ACC112 (cell line): ENCODE measurements around the gene BBOF1.
A peak's percentile ranks its signal among the peaks of the same experiment; 100 is the strongest.
"Not testable (repeated sequence)": the region's sequence is repeated elsewhere in the genome, so short reads cannot be mapped to it uniquely, and the experiment has no call there.

Source experiments
- H2AFZ ChIP-seq: fragments of 200-600 bp; sonication (generic); one replicate; pipeline ENCODE4 v1.6.0; 2017; ENCODE audit warnings: antibody characterized with exemption, low read length; ENCODE audit not compliant: unreplicated experiment
- H3K27ac ChIP-seq: fragments of 200-600 bp; sonication (generic); 2 replicates; pipeline ENCODE4 v1.5.1; 2014; ENCODE audit warnings: low read depth, mild to moderate bottlenecking, antibody characterized with exemption, low read length, moderate library complexity
- H3K27me3 ChIP-seq: fragments of 200-600 bp; sonication (generic); 2 replicates; pipeline ENCODE4 v1.6.1; 2014; ENCODE audit warnings: mild to moderate bottlenecking, antibody characterized with exemption, low read length, moderate library complexity, mixed read lengths; ENCODE audit not compliant: insufficient read depth
- H3K36me3 ChIP-seq: fragments of 200-600 bp; sonication (generic); 2 replicates; pipeline ENCODE4 v1.6.1; 2016; ENCODE audit warnings: mild to moderate bottlenecking, antibody characterized with exemption, low read length, moderate library complexity, mixed read lengths; ENCODE audit not compliant: insufficient read depth
- H3K4me1 ChIP-seq: fragments of 200-600 bp; sonication (generic); one replicate; pipeline ENCODE4 v1.6.1; 2016; ENCODE audit warnings: low read length, mixed read lengths; ENCODE audit not compliant: insufficient read depth, unreplicated experiment, control insufficient read depth
- H3K4me3 ChIP-seq: fragments of 200-600 bp; sonication (generic); 2 replicates; pipeline ENCODE4 v1.5.1; 2014; ENCODE audit warnings: mild to moderate bottlenecking, low read depth, low read length
- H3K79me2 ChIP-seq: fragments of 200-600 bp; sonication (generic); one replicate; pipeline ENCODE4 v1.6.0; 2016; ENCODE audit warnings: low read length; ENCODE audit not compliant: control insufficient read depth, unreplicated experiment, insufficient read depth

Gene BBOF1

DNA sequence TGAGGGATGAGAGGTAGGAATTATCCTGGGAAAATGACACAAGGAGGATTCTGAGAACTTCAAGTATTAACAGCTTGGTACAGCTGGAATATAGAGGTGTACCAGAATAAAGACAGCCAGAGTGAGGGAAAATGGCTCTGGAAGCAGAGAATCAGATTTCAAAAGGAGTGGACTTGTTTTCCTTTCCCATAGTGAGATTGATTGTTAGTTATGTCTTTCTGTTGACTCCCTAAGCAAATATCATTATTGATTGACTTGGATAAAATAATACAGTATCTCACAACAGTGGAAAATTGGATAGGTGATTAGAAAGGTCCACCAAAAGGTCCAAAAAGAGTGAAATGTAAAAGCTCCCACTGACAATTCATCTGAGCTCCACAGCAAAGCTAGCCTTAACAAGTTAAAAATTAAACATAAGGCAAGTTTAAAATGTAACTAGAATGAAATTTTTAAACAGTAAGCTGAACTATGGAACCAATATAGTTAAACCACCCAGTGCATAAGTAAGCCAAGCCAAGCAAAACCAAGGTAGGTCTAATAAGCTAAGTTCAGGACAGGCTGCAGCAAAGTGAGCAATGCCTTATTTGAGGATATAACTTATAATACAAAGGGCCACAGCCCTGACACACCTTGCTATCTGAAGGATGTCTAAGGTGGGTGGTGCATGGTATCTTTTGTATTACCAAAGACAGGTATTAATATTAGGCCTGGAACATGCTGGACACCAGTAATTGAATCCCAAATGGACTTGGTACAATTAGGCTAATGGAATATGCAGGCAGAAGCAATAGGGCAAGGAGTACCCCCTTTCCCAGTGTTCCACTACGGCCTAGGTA, 21.8 kb upstream of the BBOF1 start:
- Histone ChIP-seq H3K4me3 (no peak overlapping the region), H2AFZ (no peak overlapping the region), H3K36me3 (0 out of 2 replicates have a peak, but pooled peaks cover 3% of the 10 kb centered on the region), H3K79me2 (no peaks in the 10 kb centered on the region), H3K4me1 (no peaks in the 10 kb centered on the region), H3K27me3 (no peaks in the 10 kb centered on the region), H3K27ac (no peak overlapping the region)

DNA sequence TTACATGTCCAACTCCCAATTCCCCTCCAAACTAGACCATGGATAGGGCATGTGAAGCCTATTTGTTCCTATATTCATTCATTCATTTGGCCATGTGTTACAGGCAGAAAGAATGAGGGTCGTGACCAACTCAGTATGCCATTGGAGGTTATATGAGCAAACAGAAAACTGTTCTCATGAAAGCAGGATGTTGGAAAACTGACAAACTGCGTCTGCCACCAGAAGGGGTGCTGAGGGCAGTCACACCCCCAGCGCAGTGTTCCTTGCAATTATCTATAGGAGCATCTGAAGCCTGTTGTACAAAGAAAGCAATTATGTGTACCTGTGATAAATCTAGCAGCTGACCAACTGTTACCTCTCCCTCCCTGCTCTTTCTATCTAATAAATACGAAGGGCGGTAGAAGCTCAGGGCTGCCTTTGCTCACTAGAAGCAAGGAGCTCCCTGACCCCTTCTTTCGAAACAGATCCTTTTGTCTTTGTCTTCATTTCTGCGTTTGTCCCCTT, 21.2 kb upstream of the BBOF1 start:
- Histone ChIP-seq H3K4me1 (no peaks in the 10 kb centered on the region), H3K27ac (no peak overlapping the region), H3K27me3 (no peaks in the 10 kb centered on the region), H3K4me3 (no peak overlapping the region), H3K79me2 (no peaks in the 10 kb centered on the region), H2AFZ (no peak overlapping the region), H3K36me3 (0 out of 2 replicates have a peak, but pooled peaks cover 3% of the 10 kb centered on the region)

DNA sequence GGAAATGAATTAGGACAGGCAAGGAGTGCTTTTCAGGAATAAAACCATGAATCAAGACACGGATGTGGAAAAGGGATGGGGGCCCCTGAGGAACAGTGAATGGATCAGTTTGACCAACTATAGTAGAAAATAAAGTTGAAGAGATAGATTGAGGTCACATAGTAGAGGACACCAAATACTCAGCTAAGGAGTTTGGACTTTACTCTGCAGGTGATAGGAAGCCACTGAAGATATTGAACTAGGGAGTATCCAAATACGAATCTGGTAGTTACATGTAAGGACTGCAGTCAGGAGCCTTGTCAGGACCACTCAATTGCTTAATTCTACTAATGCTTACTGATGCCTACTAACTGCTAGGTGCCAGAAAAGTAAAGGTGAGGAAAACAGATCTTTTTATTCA, 20.4 kb upstream of the BBOF1 start:
- H3K27ac ChIP-seq, result no peak overlapping the region
- no peaks in the 10 kb centered on the region for H3K79me2 ChIP-seq
- H3K4me1 ChIP-seq, result no peaks in the 10 kb centered on the region
- H3K4me3 ChIP-seq, result no peak overlapping the region
- no peak overlapping the region for H2AFZ ChIP-seq
- no peaks in the 10 kb centered on the region for H3K27me3 ChIP-seq
- H3K36me3 ChIP-seq, result 0 out of 2 replicates have a peak, but pooled peaks cover 3% of the 10 kb centered on the region

DNA sequence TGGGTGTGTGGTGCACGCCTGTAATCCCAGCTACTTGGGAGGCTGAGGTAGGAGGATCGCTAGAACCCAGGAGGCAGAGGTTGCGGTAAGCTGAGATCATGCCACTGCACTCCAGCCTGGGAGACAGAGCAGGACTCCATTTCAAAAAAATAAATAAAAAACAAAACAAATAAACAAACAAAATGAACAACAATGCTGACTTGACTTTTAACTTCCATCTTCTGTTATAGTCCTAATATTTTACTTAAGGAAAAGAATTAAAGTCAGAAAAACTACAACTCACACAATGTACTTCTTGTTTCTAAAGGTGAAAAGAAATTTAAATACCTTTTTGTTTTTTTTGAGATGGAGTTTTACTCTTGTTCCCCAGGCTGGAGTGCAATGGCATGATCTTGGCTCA, 13.5 kb upstream of the BBOF1 start:
- not testable (repeated sequence) for H2AFZ ChIP-seq, H3K27me3 ChIP-seq, H3K27ac ChIP-seq, H3K4me3 ChIP-seq, H3K4me1 ChIP-seq, H3K36me3 ChIP-seq, H3K79me2 ChIP-seq

DNA sequence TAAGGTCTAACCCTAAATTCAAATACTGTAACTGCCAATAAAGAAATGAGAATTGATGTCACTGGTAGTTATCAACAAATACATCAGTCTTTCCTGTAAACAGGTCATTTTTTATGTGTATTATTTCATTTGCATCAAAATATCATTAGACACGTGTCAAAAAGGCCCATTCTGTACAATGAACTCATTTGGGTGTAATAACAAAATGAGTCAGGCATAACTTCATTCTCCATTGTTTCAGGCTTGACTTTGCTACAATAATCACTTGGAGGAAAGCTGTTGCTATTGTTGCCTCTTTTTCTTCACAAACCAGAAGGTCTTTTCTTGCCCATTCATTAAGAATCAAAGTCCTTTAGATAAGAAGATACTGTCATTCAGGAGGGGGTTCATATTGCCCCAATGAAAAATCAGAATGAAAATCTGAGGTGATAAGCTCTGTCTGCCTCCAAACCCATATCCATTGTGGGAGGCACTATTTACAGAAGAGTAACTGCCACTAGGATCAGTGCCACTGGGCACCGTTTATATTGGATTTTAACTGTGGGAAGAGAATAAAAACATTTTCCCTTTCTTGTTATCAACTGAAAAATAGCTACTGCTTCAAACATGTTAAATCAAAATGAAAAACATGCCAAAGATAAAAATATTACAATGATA, 10.2 kb upstream of the BBOF1 start:
- H3K27ac ChIP-seq, result no peak overlapping the region
- H2AFZ ChIP-seq, result no peak overlapping the region
- peaks cover 3% of the 10 kb centered on the region; the same call in 1 of the 2 replicates for H3K36me3 ChIP-seq
- H3K27me3 ChIP-seq, result no peaks in the 10 kb centered on the region
- H3K79me2 ChIP-seq, result no peaks in the 10 kb centered on the region
- H3K4me1 ChIP-seq, result no peaks in the 10 kb centered on the region
- no peak overlapping the region for H3K4me3 ChIP-seq

DNA sequence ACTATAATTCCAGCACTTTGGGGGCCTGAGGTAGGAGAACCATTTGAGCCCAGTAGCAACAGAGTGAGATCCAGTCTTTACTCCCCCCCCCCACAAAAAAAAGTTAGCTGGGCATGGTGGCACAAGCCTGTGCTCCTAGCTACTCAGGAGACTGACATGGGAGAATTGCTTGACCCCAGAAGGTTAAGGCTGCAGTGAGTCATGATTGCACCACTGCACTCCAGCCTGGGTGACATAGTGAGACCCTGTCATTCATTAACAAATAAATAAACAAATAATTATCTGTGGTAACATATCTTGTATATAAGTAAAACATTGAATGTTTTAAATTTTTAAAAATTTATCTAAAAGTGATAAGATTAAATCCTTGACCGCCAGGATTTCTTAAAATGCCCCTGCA, 4.8 kb upstream of the BBOF1 start:
- H3K27ac ChIP-seq, result no peak overlapping the region
- H3K4me3 ChIP-seq, result no peak overlapping the region
- peaks cover 3% of the 10 kb centered on the region for H3K4me1 ChIP-seq
- no peaks in the 10 kb centered on the region for H3K27me3 ChIP-seq
- no peak overlapping the region for H2AFZ ChIP-seq
- no peaks in the 10 kb centered on the region for H3K79me2 ChIP-seq
- H3K36me3 ChIP-seq, result peaks cover 3% of the 10 kb centered on the region; the same call in 1 of the 2 replicates

DNA sequence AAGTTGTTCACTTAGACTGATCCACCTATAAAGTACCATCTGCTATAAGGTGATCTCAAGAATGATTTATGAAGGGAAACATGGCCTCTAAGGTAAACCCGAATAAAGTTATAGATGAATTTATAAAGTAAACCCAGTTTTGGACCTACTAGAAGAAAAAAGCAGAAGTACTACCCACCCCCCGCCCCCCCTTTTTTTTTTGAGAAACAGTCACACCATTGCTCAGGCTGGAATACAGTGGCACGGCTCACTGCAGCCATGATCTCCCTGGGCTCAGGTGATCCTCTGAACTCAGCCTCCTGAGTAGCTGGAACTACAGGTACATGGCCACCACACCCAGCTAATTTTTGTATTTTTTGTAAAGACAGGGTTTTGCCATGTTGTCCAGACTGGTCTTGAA, 4.0 kb upstream of the BBOF1 start:
- no peaks in the 10 kb centered on the region for H3K27me3 ChIP-seq

DNA sequence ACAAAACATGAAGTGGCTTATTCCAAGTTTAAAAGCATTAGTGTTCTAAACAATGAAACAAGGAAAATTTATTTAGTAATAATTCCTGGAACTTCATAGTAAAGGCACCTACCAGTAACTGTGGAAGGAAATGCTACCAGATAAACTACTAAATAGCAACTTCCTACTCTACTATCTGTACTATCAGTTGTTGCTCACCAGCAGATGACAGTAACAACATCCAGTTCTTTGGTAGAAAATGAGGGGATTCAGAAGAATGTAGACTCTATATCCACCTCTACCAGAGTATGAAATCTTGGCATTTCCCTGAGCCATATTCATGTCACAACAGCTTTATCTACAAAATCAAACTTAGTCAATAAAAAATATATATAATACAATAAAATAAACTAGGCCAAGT, 3.2 kb upstream of the BBOF1 start:
- Histone ChIP-seq H3K36me3 (peaks cover 3% of the 10 kb centered on the region; the same call in 1 of the 2 replicates), H3K27ac (no peak overlapping the region), H3K4me3 (no peak overlapping the region), H3K27me3 (no peaks in the 10 kb centered on the region), H3K79me2 (no peaks in the 10 kb centered on the region), H2AFZ (no peak overlapping the region), H3K4me1 (peaks cover 3% of the 10 kb centered on the region)

More for the DNA sequence above, 4.0 kb upstream of the BBOF1 start:
- H3K4me1 ChIP-seq, result peaks cover 3% of the 10 kb centered on the region
- no peaks in the 10 kb centered on the region for H3K79me2 ChIP-seq
- no peak overlapping the region for H3K4me3 ChIP-seq
- no peak overlapping the region for H3K27ac ChIP-seq
- H2AFZ ChIP-seq, result no peak overlapping the region
- peaks cover 3% of the 10 kb centered on the region; the same call in 1 of the 2 replicates for H3K36me3 ChIP-seq

DNA sequence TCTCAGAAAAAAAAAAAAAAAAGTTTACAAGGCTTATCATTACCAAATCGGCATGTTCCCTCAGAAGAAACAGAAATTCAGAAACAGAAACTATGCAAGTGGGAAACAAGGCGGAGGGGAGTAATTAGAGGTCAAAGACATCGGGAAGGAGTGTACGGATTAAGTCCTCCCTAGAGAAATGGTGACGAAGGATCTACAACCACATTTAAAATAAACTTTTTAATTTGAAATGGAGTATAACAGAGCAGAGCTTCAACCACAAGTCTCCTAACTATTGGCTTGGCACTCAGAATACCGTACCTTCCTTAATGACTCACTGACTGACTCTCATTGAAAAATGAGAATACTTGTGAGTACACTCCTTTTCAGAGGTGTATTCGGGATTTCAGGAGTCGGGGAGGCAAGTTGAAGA, 969 bp upstream of the BBOF1 start:
- H3K27ac ChIP-seq, result peak overlapping the region; percentile 94
- no peaks in the 10 kb centered on the region for H3K36me3 ChIP-seq
- peak overlapping the region; percentile 98 for H2AFZ ChIP-seq
- H3K27me3 ChIP-seq, result no peaks in the 10 kb centered on the region
- H3K79me2 ChIP-seq, result no peaks in the 10 kb centered on the region
- H3K4me1 ChIP-seq, result peaks cover 3% of the 10 kb centered on the region
- peak overlapping the region; percentile 97 for H3K4me3 ChIP-seq

DNA sequence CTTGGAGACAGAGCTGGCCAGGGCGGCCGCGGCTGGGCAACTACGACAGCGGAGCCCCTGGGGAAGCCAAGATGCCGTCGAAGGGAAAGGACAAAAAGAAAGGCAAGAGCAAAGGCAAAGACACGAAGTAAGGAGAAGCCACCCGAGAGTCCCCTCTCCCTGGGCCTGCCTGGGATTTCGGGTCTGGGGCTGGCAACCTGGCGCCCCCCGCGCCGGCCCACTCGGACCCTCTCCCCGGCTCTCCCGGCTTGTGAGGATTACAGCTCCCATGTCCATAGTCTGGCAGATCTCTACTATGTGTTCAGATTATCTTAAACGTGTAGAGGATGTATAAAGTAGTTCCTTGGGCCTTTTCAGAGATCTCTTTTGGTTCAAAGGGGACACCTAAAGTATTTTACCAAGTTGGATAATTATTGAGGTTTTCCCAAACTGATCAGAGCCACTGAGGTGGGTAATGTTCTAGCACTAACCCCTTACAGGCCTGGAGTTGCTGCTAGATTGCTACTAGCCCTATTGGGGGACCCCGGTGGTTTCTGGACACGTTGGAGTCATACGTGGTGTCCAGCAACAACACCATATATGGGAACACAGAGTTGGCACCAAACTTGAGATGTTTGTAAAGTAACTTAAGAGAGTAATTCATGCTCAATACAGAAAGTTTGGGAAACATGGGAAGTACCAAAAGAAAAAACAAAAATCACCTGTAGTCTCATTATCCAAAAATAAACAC, 424 bp downstream of the BBOF1 start:
- Histone ChIP-seq H3K79me2 (no peaks in the 10 kb centered on the region), H3K4me1 (no peaks in the 10 kb centered on the region), H3K27me3 (no peaks in the 10 kb centered on the region), H3K4me3 (peak overlapping the region; percentile 97), H3K36me3 (no peaks in the 10 kb centered on the region), H2AFZ (peak overlapping the region; percentile 50), H3K27ac (peak overlapping the region; percentile 94)
